Activated effector memory CD4-positive, alpha-beta T cell treated with Interleukin-2 at 50 U/mL for 16 hours (primary cell): ENCODE results near the gene FTCDNL1.

ENCODE experiments used
- DNase-seq: peaks from one replicate; pipeline ENCODE4 v3.0.0-alpha.2; 2020

The FTCDNL1 gene

GRCh38 chr2:199841409-199841808 is 9.6 kb downstream of the FTCDNL1 start:
- DNase-seq, result no peak

GRCh38 chr2:199838399-199838798 is 12.6 kb downstream of the FTCDNL1 start:
- DNase-seq, result no peak

GRCh38 chr2:199836943-199837342 is 14.0 kb downstream of the FTCDNL1 start:
- DNase-seq, result no peak

- DNase-seq, result no peak
Observed at GRCh38 chr2:199833525-199833924, 17.5 kb downstream of the FTCDNL1 start.

- no peak for DNase-seq
Observed at GRCh38 chr2:199830531-199830930, 20.5 kb downstream of the FTCDNL1 start.

GRCh38 chr2:199829628-199830027 is 21.4 kb downstream of the FTCDNL1 start:
- DNase-seq, result no peak

GRCh38 chr2:199819746-199820145 is 31.2 kb downstream of the FTCDNL1 start:
- no peak for DNase-seq

- DNase-seq, result no peak
Observed at GRCh38 chr2:199818754-199819153, 32.2 kb downstream of the FTCDNL1 start.

GRCh38 chr2:199818026-199818425 is 33.0 kb downstream of the FTCDNL1 start:
- DNase-seq, result no peak

GRCh38 chr2:199814817-199815211 is 36.2 kb downstream of the FTCDNL1 start:
- no peak for DNase-seq

- DNase-seq, result no peak
Observed at GRCh38 chr2:199814101-199814816, 36.7 kb downstream of the FTCDNL1 start.

GRCh38 chr2:199812493-199812892 is 38.5 kb downstream of the FTCDNL1 start:
- DNase-seq, result no peak

- no peak for DNase-seq
Observed at GRCh38 chr2:199811346-199811745, 39.6 kb downstream of the FTCDNL1 start.

GRCh38 chr2:199810422-199811171 is 40.4 kb downstream of the FTCDNL1 start:
- DNase-seq, result no peak

GRCh38 chr2:199807966-199808365 is 43.0 kb downstream of the FTCDNL1 start:
- no peak for DNase-seq

- no peak for DNase-seq
Observed at GRCh38 chr2:199806179-199806578, 44.8 kb downstream of the FTCDNL1 start.

GRCh38 chr2:199804831-199805230 is 46.2 kb downstream of the FTCDNL1 start:
- no peak for DNase-seq

GRCh38 chr2:199798831-199799580 is 52.0 kb downstream of the FTCDNL1 start:
- no peak for DNase-seq

GRCh38 chr2:199797431-199798403 is 53.3 kb downstream of the FTCDNL1 start:
- DNase-seq, result no peak

GRCh38 chr2:199792381-199792780 is 58.6 kb downstream of the FTCDNL1 start:
- no peak for DNase-seq

- no peak for DNase-seq
Observed at GRCh38 chr2:199791326-199791725, 59.7 kb downstream of the FTCDNL1 start.

- DNase-seq, result no peak
Observed at GRCh38 chr2:199784512-199784911, 66.5 kb downstream of the FTCDNL1 start.
